COLO668 (cell line): ENCODE data around the gene HTR3D.
"Not testable (repeated sequence)": the region's sequence is repeated elsewhere in the genome, so short reads cannot be mapped to it uniquely, and the experiment has no call there.

ENCODE experiments used
- DNase-seq: peaks from one replicate; lab custom pipeline; 2025; ENCODE audit not compliant: unreplicated experiment; lab: John Stamatoyannopoulos, UW

HTR3D gene

DNA sequence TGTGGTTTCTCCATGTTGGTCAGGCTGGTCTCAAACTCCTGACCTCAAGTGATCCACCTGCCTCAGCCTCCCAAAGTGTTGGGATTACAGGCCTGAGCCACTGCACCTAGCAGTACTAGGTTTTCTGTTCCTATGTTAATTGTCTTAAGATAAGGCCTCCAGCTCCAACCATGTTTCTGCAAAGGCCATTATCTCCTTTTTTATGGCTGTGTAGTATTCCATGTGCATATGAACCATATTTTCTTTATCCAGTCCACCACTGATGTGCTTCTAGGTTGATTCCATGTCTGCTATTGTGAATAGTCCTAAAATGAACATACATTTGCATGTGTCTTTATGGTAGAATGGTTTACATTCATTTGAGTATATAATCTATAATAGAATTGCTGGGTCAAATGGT is 31.1 kb downstream of the HTR3D start:
- no peak for DNase-seq

DNA sequence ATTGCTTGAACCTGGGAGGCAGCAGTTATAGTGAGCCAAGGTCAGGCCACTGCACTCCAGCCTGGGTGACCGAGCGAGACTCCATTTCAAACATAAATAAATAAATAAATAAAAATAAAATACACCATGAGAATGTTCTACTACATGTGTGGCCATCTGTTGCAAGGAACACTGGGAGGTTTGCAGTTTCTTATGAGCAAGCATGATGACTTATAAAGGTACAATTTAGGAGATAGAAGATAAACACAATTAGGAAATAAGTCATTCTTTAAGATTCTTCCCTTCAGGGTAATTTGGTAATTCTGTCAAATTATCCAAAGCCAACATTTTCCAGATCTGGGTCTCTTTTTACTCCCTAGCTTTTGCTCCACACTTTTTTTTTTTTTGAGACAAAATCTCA is 34.7 kb downstream of the HTR3D start:
- no peak for DNase-seq

DNA sequence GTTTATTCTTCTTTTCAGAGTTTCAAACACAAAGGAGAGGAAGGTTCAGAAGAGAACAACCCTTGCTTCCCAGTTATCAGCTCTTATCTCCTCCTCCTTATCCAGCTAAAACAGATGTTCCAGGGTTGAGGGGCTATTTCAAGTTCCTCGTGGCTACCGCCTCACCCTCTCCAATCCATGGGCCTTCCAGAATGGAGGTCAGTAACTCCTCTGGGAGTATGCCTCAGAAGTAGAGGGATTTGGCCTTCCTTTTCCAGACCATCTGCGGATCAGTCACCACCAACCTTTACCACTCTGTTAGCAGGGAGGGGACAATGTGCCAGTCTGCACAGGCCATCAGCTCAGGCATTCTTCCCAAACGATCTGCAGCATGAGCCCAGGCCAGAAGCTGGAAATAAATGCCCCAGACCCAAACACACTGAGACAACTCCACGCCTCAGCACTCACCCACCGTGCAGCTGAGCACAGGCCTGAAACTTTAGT is 36.1 kb downstream of the HTR3D start:
- DNase-seq = no peak

- no peak for DNase-seq
These were observed 36.8 kb downstream of the HTR3D start for GRCh38 chr3:184068344-184068743.

GRCh38 chr3:184071142-184071541 is 39.6 kb downstream of the HTR3D start:
- DNase-seq = not testable (repeated sequence)

DNA sequence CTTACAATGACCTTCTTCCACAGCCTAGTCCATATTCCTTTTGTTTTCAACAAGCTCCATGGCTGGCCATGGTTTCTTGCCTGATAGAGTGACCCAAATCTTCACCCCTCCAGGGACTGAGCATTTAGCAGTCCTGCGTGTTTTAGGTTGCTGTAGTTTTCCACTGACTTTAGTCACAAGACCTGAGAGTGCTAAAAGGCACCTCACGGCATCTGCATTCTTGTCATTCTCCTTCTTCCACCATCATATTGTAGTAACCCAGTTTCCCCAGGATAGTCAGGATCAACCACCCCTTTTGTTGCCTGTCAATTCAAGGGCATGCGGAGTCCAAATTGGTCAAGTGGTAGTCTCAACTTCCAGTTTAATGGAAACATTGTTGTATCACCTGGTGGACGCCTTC is 42.1 kb downstream of the HTR3D start:
- DNase-seq = no peak

DNA sequence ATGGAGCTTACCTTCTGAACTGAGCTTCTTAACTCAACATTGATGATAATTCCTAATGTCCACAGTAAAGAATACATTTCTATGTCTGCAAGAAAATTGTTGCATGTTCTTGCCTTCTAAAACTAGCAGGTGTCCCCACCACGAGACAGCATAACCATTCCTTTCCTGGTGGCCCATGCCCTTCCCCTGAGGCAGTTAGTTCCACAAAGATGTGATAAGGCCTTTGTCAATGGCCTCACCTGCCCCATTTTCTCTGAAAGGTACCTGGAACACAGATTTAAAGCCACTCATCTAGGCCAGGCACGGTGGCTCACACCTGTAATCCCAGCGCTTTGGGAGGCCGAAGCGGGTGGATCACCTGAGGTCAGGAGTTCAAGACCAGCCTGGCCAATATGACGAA is 44.4 kb downstream of the HTR3D start:
- no peak for DNase-seq

DNA sequence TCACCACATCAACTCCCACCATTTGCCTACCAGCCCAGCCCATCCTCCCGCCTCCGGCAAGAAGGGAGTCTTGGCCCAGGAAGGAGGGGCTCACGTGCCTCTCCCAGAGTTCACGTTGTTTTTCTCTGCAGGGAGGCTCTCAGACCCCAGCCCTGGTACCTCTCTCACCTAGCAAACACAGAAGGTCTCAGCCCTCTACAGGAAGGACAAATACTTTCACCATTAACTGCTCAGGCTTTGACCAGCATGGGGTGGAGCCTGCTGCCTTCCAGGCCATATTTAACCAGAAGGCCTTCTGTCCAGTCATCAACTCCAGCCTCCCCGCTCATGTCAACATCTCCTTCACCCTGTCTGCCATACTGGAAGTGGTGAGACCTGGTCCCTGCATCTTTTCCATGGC is 46.3 kb downstream of the HTR3D start:
- DNase-seq = no peak

DNA sequence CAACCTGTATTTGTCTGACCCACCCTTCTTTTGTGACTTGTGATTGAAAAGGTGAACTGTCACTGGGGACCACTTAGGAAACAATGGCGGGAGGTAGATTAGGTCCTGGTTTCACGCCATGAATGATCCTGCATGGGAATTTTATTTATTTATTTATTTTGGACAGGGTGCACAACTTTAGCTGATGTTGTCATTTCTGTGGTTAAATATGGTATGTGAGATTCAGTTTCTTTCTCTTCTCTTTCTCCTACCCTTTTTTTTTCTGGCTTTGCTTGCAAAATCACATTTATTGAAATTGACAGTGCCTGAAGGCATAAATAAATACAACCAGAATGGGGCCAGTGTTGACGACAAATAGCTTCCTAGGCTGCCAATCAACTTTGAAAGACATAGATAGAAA is 47.3 kb downstream of the HTR3D start:
- DNase-seq = no peak

DNA sequence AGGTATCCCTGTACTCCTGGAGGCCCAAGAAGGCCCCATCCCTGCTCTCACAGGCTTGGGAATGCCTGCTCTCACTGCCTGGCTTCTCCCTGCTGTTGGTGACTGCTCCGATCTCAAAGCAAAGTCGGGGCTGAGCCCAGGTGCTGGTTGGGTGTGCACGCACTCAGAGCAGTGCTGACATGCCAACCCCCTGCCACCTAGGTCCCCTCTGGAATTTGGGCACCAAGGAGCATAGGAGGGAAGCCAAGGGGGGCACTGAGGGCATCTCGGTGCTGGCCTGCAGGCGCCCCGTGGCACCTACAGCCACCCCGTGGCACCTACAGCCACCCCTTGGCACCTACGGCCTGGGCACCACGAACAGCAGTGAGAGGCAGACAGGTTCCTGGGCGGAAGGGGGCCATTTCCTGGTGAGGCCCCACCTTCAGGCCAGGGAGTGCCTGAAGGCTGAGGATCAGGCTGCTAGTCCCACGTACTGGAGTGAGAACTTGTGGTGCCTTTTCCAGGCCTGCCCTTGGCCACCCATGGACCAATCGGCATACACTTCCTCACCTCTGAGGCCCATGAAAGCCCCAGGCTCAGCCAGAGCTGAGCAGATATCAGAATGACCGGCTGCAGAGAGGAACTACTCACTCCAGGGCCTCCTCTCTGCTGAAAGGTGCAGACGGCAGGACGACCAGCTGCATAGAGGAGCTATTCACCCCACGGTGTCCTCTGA is 49.7 kb downstream of the HTR3D start:
- no peak for DNase-seq

DNA sequence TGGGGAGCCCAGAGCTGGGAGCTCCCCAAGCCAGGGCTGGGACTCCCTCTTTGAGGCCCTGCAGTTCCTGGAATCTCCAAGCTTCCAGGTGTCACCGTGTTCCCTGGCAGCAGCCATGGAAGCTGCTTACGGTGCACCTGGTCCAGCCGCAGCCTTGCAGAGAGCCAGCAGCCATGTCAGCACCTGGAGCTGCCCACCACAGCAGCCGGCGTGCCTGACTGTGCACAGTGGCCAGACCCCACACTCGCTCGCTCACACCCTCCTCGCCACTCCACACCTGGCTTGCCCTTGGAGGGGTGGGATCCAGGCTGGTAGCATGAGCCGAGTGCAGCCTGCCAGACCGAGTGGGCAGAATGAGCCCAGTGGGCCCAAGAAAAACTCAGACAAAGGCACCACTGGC is 50.5 kb downstream of the HTR3D start:
- DNase-seq = no peak

DNA sequence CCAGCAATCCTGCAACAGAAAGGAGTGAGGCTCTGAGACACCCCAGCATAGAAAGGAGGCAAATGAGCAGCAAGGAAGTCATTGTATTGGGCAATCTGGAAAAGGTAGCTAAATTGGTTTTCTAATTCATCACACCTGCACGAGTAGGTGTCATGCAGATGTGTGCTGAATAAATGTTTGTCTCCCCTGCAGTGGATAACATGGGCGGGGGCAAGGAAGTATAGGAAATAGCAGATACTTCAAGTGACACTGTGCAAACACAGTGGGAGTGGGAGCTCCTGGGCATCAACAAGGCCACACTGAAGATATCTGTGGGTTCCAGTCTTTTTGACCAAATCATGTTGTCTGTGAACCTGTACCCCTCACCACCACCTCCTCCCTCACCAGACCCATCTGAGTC is 50.9 kb downstream of the HTR3D start:
- DNase-seq = peak; percentile 5

DNA sequence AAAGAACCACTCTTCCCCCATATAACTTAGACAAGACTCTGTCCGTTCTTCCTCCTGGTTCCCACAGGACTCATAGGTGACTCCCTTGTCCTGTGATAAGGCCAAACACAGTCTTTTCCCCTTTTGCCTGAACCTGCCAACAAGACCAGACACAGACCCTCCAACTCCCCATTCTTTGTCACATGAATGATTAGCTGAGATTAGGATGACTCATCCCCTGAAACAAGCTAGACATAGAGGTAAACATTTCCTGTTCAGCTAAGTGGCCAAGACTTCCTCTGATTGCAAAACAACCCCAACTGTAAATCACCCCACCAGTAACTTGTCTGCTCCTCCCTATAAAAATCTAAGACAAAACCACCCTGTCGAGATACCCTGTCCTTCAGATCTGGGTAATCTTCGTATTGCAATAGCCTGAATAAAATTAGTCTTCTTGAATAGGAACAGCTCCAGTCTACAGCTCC is 53.9 kb downstream of the HTR3D start:
- DNase-seq = no peak
